Adrenal gland (tissue), 5 donors: ENCODE results near the gene RNF207.

Experiments used
- CTCF ChIP-seq, 6 experiments: fragments of 450-650 bp in 4 of 6; fragments of 200-600 bp in 2 of 6; sonication (generic) in 1 of 6; IDR thresholded peaks; 1 replicate in 5 of 6; 2 replicates in 1 of 6; pipeline versions ENCODE4 v1.5.1 to v1.8.0; 2016 to 2021; ENCODE audit warnings: antibody characterized with exemption in 6 of 6, mild to moderate bottlenecking in 2 of 6, moderate library complexity in 1 of 6
- POLR2A ChIP-seq, 2 donors: fragments of 450-650 bp; IDR thresholded peaks; one replicate each; pipeline ENCODE4 v1.6.1; 2017; ENCODE audit warnings: antibody characterized with exemption in 2 of 2, mild to moderate bottlenecking in 2 of 2, moderate library complexity in 1 of 2
- donor health status: DM: no; HTN: no; CAD: no.

GRCh38 chr1:6188466-6188865, 17.5 kb upstream of the RNF207 start:
- TF ChIP-seq CTCF (IDR thresholded peaks at IDR 0.05) (no peak), POLR2A (IDR thresholded peaks at IDR 0.05) (no peak)
